Neural cell (in vitro differentiated cells): ENCODE measurements around the gene DHX34.

Experiments
- CTCF ChIP-seq: fragments of 450-650 bp; IDR thresholded peaks from 2 replicates; pipeline ENCODE4 v1.5.1; 2014; ENCODE audit warnings: antibody characterized with exemption, mild to moderate bottlenecking, moderate library complexity; ENCODE audit not compliant: poor library complexity, severe bottlenecking
- EZH2 ChIP-seq: fragments of 200-600, 300-800 bp; shearing (Covaris generic), sonication (generic); IDR thresholded peaks from 2 replicates; pipeline ENCODE4 v1.6.1; 2014; ENCODE audit warnings: antibody characterized with exemption, low read length, borderline replicate concordance, mild to moderate bottlenecking; ENCODE audit not compliant: insufficient read depth, poor library complexity, severe bottlenecking
- POLR2AphosphoS5 ChIP-seq: IDR thresholded peaks from 2 replicates; pipeline ENCODE4 v1.6.1; 2012
- RAD21 ChIP-seq: fragments of 450-650 bp; conservative IDR thresholded peaks from 2 replicates; pipeline ENCODE4 v1.6.1; 2014; ENCODE audit warnings: antibody characterized with exemption, mild to moderate bottlenecking, moderate library complexity
- REST ChIP-seq: IDR thresholded peaks from 2 replicates; pipeline ENCODE4 v1.6.1; 2012; ENCODE audit warnings: borderline replicate concordance

GRCh38 chr19:47432091-47432490 is 83.0 kb downstream of the DHX34 start:
- TF ChIP-seq CTCF (no peak), POLR2AphosphoS5 (no peak), EZH2 (no peak), RAD21 (no peak), REST (no peak)
